SIG-M5 treated with dmso at 0.1 percent for 504 hours (cell line): ENCODE measurements around the gene FBXO5.
"Not testable (repeated sequence)": the region's sequence is repeated elsewhere in the genome, so short reads cannot be mapped to it uniquely, and the experiment has no call there.

ENCODE experiments used
- DNase-seq: peaks from one replicate; lab custom pipeline; 2025; ENCODE audit not compliant: unreplicated experiment; lab: John Stamatoyannopoulos, UW

The FBXO5 gene

GRCh38 chr6:152982904-152983636, at the start of gene FBXO5:
Gene FBXO5 (minus strand): TSS chr6:152983041. CDS start chr6:152982959, 82 bp downstream.
- DNase-seq: peak; percentile 92

- peak; percentile 45 for DNase-seq
Observed at GRCh38 chr6:153032255-153032882, 49.5 kb upstream of the FBXO5 start.

GRCh38 chr6:153031335-153031955, 48.6 kb upstream of the FBXO5 start:
- peak; percentile 16 for DNase-seq

GRCh38 chr6:153028963-153029362, 46.1 kb upstream of the FBXO5 start:
- no peak for DNase-seq

- no peak for DNase-seq
Observed at GRCh38 chr6:153028286-153028685, 45.4 kb upstream of the FBXO5 start.

GRCh38 chr6:153027480-153027879, 44.6 kb upstream of the FBXO5 start:
- no peak for DNase-seq

- no peak for DNase-seq
Observed at GRCh38 chr6:153024709-153025017, 41.8 kb upstream of the FBXO5 start.

- DNase-seq: peak; percentile 45
Observed at GRCh38 chr6:153023977-153024708, 41.3 kb upstream of the FBXO5 start.

GRCh38 chr6:153018355-153018754, 35.5 kb upstream of the FBXO5 start:
- no peak for DNase-seq

- DNase-seq: no peak
Observed at GRCh38 chr6:153016846-153017245, 34.0 kb upstream of the FBXO5 start.

- DNase-seq: no peak
Observed at GRCh38 chr6:153015094-153015640, 32.3 kb upstream of the FBXO5 start.

- DNase-seq: no peak
Observed at GRCh38 chr6:153013438-153013837, 30.6 kb upstream of the FBXO5 start.

GRCh38 chr6:153012856-153013255, 30.0 kb upstream of the FBXO5 start:
- DNase-seq: no peak

GRCh38 chr6:153003366-153003690, 20.5 kb upstream of the FBXO5 start:
- no peak for DNase-seq

- DNase-seq: peak; percentile 92
Observed at GRCh38 chr6:153002613-153003365, 19.9 kb upstream of the FBXO5 start, which contains the start of gene MTRF1L. Gene MTRF1L (minus strand): TSS chr6:153002709. CDS start chr6:153002685, 24 bp downstream.

- DNase-seq: no peak
Observed at GRCh38 chr6:153001767-153002612, 19.1 kb upstream of the FBXO5 start.

- DNase-seq: not testable (repeated sequence)
Observed at GRCh38 chr6:153000790-153001189, 17.9 kb upstream of the FBXO5 start.

- no peak for DNase-seq
Observed at GRCh38 chr6:153000243-153000642, 17.4 kb upstream of the FBXO5 start.

GRCh38 chr6:152999538-152999937, 16.7 kb upstream of the FBXO5 start:
- DNase-seq: not testable (repeated sequence)

- DNase-seq: no peak
Observed at GRCh38 chr6:152993847-152994246, 11.0 kb upstream of the FBXO5 start.
